GM12864 (cell line): ENCODE data around the gene PEAK1.
"Not testable (repeated sequence)": the region's sequence is repeated elsewhere in the genome, so short reads cannot be mapped to it uniquely, and the experiment has no call there.

Experiments
- DNase-seq: peaks from one replicate; pipeline ENCODE4 v3.0.0-alpha.2; 2011; ENCODE audit warnings: low read depth
- H3K4me3 ChIP-seq: 2 replicates; pipeline ENCODE4 v1.5.1; 2011; ENCODE audit warnings: mild to moderate bottlenecking, low read depth, low read length, control low read depth
- CTCF ChIP-seq: IDR thresholded peaks from 2 replicates; pipeline ENCODE4 v1.5.1; 2011; ENCODE audit warnings: low read depth, mild to moderate bottlenecking, moderate library complexity, low read length, control low read depth, inconsistent platforms; ENCODE audit errors: missing control alignments

PEAK1 gene

GRCh38 chr15:77196381-77196780, 223.5 kb downstream of the PEAK1 start:
- no peak overlapping the region for H3K4me3 ChIP-seq
- no peak for DNase-seq
- no peak for TF ChIP-seq CTCF

- H3K4me3 ChIP-seq: no peak overlapping the region
- no peak for TF ChIP-seq CTCF
- DNase-seq: no peak
Observed at GRCh38 chr15:77195586-77195985, 224.3 kb downstream of the PEAK1 start.

GRCh38 chr15:77192451-77192850, 227.5 kb downstream of the PEAK1 start:
- no peak for TF ChIP-seq CTCF
- no peak overlapping the region for H3K4me3 ChIP-seq

DNA sequence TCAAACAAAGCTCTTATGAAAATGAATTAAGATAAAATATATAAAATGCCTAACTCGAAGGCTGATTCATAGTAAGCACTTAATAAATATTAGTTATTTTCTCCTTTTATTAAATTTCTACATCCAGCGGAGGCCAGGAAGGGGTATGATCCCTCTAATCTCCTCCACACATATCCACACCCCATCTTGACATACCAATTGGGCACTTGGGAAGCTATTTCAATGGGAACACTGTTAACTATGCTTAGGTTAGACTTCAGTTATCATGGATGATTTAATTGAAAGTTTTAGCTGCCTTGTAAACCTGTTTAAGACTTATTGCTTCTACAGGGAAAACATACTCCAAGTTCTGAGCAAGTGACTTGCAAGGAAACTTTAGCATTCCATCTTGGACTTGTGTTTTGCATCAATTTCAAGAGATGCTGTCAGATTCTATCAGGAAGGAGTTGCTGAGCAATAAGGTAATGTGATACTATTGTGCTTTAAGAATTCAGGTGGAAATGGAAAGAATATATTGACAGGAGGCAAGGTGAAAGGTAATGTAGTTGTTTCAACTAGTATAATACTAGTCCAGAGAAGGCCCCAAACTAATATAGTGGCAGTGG, 228.6 kb downstream of the PEAK1 start:
- DNase-seq: no peak
- TF ChIP-seq CTCF: no peak
- no peak overlapping the region for H3K4me3 ChIP-seq

More at GRCh38 chr15:77192451-77192850, 227.5 kb downstream of the PEAK1 start:
- no peak for DNase-seq

DNA sequence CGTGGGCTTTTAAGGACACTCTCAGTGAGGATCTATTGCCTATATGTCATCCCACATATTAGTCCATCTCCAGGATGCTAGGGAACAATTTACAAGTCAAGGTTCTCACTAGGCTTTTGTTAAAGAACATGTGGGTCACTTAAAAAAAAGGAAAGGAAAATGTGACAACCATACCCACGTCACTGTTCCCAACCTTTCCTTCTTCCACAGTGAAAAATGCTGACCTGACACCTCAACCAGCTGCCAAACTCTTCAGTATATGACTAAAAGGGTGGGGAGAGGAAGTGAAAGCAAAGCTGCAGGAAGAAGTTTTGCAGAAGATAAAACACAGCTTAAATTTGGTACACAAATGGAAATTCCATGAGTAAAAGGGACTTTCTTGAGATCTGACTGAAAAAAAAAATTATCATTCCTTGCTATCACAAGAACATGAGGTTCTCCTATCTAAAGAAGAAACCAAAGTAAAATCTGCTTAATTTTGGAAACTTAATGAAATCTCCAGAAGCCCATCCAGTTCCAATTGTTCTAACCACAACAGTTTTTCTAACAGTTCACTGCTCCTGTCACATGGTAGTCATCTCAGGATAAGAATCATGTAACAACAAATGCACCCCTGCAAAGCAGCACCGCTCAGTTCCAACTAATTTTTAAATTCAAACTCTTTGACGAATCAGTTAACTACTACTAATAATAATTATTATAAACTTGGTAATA, 232.0 kb downstream of the PEAK1 start:
- no peak for TF ChIP-seq CTCF
- H3K4me3 ChIP-seq: no peak overlapping the region
- DNase-seq: peak; percentile 61

DNA sequence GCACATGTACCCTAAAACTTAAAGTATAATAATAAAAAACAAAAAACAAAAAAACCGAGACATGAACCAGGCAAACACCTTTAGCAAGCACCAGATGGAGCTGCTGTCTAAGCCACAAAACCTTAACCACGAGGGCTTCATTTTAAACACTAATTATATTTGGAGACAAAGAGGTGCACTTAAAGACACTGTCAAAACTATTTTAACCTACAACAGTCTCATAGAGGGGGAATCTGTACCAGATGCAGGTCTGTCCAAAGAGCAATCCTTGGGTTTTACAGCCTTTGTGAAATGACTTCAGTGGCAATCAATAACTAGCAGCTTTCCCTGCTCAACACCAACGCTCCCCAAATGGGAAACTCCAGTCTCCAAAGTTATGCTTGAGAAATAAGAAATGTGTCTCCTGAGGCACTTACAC, 233.3 kb downstream of the PEAK1 start:
- TF ChIP-seq CTCF: peak; percentile 68
- no peak for DNase-seq
- H3K4me3 ChIP-seq: no peak overlapping the region

DNA sequence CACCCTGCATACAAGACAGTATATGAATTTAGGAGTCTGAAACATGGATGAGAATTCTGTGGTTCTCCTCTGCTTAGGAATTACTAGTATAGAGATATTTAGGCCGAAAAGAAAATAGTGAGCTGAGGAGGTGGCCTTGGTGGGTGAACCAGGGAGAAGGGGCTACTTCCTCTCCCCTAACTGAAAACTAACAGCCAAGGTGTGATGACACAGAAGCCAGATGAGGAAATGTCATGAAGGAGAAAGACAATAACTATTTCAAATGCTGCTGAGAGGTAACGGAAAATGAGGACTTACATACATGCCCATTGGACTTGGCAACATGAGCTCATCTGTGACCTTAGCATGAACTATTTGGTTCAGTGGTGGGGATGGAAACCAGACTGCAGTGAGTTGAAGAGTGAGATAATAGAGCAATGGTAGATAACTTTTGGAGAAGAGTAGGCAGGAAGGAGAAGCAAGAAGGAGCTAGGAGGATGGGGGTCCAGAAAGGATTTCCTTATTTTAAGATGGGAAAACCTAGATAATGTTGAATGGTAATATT, 234.6 kb downstream of the PEAK1 start:
- H3K4me3 ChIP-seq: no peak overlapping the region
- TF ChIP-seq CTCF: no peak
- DNase-seq: no peak

- not testable (repeated sequence) for H3K4me3 ChIP-seq, DNase-seq
Observed at GRCh38 chr15:77184352-77184751, 235.6 kb downstream of the PEAK1 start.
